Stimulated activated CD4-positive, alpha-beta T cell treated with anti-CD3 and anti-CD28 coated beads, Interleukin-1b, Interleukin-23, amount 100 ng/mL, for 48 hours (primary cell): ENCODE measurements around the gene ZDHHC5.

ENCODE experiments used
- DNase-seq: peaks from one replicate; pipeline ENCODE4 v3.0.0-alpha.2; 2020

The ZDHHC5 gene

GRCh38 chr11:57741132-57742086 lies 73.5 kb downstream of the ZDHHC5 start, which contains the start of gene SELENOH:
TSS of gene SELENOH (plus strand) at chr11:57741491. CDS start at chr11:57741596, 105 bp downstream.
- peak; percentile 98 for DNase-seq

- DNase-seq = no peak
Observed at GRCh38 chr11:57742087-57742452, 74.2 kb downstream of the ZDHHC5 start.

GRCh38 chr11:57744357-57744756 lies 76.4 kb downstream of the ZDHHC5 start:
- no peak for DNase-seq

DNA sequence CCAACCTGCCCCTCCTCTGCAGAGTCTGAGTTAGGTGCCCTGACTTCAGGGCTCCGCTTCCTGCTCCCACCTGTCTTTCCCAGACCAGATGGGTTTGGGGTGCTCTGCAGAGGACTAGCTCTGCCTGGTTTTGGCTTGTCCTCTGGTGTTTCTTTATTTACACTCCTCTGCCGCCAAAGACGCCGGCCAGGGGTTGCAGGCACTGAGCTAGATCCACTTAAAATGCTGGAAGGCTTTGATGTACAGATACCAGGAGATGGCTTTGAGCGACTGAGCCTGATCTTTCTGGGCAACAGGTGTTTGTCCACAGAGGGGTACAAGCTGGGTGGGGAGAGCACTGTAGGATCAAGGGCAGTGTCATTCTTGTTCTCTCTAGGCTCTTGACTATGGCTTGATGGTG lies 77.3 kb downstream of the ZDHHC5 start:
- no peak for DNase-seq

- no peak for DNase-seq
Observed at GRCh38 chr11:57746920-57747319, 79.0 kb downstream of the ZDHHC5 start.
